Measurements from ENCODE around the gene ADAM22.
A peak's percentile ranks its signal among the peaks of the same experiment; 100 is the strongest.

The ADAM22 gene

DNA sequence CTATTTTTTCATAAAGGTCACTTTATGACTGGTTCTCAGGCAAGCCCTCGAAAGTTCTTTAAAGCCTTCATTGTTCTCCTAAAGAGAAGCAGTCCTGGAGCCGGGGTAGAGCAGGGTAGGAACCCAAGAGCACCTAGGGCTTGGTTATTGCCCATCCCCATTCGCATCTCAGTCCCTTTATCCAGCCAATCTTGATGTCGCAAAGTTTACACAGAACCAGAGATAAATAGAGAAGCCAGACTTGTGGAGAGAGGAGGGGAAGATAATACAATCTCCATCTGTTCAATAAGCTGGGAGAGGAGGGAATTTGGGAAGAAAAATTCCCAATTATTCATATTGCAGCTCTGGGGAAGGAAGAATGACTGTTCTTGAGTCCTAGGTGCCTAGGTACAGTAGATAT lies 292.1 kb downstream of the ADAM22 start:
- in situ Hi-C loops (cut with HindIII; ENCODE audit: low pct_unique_long_range_greater_than_20kb, low sequenced_read_pairs) = no loop called here
- DNase-seq (ENCODE audit: low read depth in 1 of 2, low spot score in 1 of 2) = no peak
- TF ChIP-seq JUND (IDR thresholded peaks at IDR 0.05; ENCODE audit: low read depth) = no peak

DNA sequence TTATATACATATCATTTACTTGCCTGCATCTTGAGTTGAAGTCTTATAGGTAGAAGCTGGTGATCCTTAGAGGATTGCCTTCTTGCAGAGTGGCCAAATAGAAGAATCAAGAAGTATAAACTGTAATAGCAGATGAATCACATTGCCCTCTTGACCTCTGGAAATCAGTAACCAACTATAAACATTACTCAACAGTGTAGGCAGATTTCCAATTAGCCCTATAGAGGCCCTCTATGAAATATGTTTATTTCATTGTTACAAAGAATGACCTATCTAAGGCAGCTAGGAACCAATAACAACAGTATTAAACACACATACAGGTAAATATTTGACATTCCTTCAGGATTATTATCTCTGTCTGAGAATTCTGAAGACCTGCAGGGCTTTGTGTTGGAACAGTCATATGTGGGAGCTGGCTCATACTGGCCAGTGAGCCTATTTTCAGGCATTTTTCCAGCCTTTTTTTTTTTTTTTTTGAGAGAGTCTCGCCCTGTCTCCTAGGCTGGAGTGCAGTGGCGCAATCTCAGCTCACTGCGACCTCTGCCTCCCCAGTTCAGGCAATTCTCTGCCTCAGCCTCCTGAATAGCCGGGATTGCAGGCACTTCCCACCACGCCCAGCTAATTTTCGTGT lies 292.9 kb downstream of the ADAM22 start:
- peak; percentile 13 to 91 for DNase-seq (ENCODE audit: low read depth in 1 of 2, low spot score in 1 of 2)
- in situ Hi-C loops (cut with HindIII; ENCODE audit: low pct_unique_long_range_greater_than_20kb, low sequenced_read_pairs) = no loop called here
- TF ChIP-seq JUND (IDR thresholded peaks at IDR 0.05; ENCODE audit: low read depth) = peak; percentile 82

DNA sequence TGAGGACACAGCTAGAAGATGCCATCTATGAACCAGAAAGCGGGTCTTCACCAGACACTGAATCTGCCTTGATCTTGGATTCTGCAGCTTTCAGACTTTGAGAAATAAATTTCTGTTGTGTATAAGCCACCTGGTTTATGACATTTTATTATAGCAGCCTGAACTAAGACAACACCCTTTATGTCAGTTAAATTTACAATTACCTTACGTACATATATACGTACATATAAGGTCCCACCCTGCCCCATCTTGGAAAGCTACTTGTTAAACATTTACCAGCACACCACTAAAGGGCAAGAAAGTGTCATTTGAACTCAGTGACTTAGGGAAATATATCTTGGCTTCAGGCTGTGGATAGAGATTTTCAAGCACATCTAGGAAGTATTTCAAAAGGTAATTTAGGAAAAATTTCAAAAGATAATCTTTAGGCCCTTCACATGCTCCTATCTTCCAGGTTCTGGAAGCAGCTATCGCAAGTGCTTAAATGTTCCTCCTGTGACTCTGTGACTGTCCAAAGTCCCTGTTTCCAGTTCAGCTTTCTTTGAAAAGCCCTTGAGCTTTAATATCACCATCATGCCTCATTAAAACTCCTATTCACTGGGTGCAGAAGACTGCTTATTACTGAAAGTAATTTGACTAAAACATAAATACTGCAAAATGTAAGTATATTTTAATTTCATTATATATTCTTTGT lies 295.4 kb downstream of the ADAM22 start:
- in situ Hi-C loops (cut with HindIII; ENCODE audit: low pct_unique_long_range_greater_than_20kb, low sequenced_read_pairs) = no loop called here
- TF ChIP-seq JUND (IDR thresholded peaks at IDR 0.05; ENCODE audit: low read depth) = no peak
- DNase-seq (ENCODE audit: low read depth in 1 of 2, low spot score in 1 of 2) = no peak

DNA sequence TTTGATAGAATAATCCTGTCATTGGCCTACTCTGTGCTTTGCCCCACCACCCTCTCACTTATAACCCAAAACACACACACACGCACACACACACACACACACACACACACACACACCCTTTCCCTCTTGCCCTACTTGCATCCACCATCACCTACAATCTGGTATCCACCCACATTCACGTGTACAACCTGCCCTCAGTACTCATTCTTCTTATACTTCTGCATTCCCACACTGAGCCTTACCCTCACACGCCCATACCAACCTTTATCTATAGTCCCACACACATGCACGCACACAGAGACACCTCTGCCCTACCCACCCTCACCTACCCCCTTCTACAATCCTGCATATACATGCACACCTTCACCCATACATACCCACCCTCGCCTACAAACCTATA lies 296.6 kb downstream of the ADAM22 start:
- no peak for DNase-seq (ENCODE audit: low read depth in 1 of 2, low spot score in 1 of 2)
- TF ChIP-seq JUND (IDR thresholded peaks at IDR 0.05; ENCODE audit: low read depth) = no peak
- in situ Hi-C loops (cut with HindIII; ENCODE audit: low pct_unique_long_range_greater_than_20kb, low sequenced_read_pairs) = no loop called here

DNA sequence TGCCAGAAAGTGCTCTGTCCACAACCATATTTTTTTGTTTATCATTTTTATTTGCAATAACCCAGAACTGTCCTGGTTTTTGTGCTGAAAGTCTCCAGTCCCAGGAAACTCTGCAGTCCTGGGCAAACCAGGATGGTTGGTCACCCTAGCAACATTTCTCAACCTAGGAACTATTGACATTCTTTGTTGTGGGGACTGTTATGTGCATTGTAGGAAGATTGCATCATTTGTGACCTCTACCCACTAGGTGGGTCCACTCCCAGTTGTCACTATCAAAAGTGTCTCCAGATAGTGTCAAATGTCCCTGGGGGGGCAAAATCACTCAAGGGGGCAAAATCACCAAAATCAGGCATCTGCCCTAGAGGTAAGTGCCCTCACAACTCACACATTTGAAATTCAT lies 299.8 kb downstream of the ADAM22 start:
- no peak for DNase-seq (ENCODE audit: low read depth in 1 of 2, low spot score in 1 of 2)
- in situ Hi-C loops (cut with HindIII; ENCODE audit: low pct_unique_long_range_greater_than_20kb, low sequenced_read_pairs) = no loop called here
- no peak for TF ChIP-seq JUND (IDR thresholded peaks at IDR 0.05; ENCODE audit: low read depth)

DNA sequence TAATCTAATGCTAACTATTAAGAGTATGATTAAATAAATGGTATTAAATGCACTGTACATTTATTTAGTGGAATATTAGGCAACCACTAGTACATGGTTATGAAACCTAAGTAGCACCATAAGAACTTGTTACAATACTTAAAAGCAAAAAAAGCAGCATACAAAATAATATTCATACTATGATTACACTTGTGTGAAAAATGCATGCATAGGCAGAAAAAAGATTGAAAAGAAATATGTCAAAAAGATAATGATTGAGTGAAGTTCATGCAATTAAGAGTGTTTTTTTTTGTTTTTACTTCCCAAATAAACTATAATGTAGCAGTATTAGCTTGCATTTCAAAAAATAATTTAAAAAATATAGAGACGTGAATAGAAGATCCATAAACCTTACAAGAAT lies 305.8 kb downstream of the ADAM22 start:
- in situ Hi-C loops (cut with HindIII; ENCODE audit: low pct_unique_long_range_greater_than_20kb, low sequenced_read_pairs) = no loop called here

DNA sequence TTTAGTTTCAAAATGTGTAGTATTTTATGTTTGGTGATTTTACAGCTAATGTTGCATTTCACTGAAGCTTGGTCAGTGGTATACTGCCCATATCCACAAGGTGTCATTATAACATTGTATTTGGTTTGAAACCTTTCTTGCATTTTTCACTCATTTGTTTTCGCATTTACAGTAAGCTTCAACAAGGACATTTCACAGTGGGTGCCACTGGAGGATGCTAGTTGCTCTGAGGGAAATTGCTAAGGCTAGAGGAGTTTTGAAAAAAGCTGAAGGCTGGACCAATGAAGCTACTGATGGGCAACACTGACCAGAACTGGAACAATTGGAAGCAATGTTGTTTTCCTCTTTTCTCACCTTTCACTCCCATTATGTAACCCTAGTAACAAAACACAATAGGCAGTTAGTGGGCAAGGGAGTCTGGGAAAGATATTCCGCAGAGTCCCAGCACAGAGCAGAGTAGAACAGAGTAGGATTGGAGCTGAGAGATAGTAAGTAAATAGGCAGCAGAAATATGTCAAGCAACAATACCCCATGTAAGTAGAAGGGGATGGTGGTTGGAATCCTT lies 309.4 kb downstream of the ADAM22 start:
- in situ Hi-C loops (cut with HindIII; ENCODE audit: low pct_unique_long_range_greater_than_20kb, low sequenced_read_pairs) = no loop called here
- TF ChIP-seq JUND (IDR thresholded peaks at IDR 0.05; ENCODE audit: low read depth) = no peak
- DNase-seq (ENCODE audit: low read depth in 1 of 2, low spot score in 1 of 2) = peak; percentile 40 to 84

More for the DNA sequence above, 305.8 kb downstream of the ADAM22 start:
- no peak for DNase-seq (ENCODE audit: low read depth in 1 of 2, low spot score in 1 of 2)
- TF ChIP-seq JUND (IDR thresholded peaks at IDR 0.05; ENCODE audit: low read depth) = no peak

DNA sequence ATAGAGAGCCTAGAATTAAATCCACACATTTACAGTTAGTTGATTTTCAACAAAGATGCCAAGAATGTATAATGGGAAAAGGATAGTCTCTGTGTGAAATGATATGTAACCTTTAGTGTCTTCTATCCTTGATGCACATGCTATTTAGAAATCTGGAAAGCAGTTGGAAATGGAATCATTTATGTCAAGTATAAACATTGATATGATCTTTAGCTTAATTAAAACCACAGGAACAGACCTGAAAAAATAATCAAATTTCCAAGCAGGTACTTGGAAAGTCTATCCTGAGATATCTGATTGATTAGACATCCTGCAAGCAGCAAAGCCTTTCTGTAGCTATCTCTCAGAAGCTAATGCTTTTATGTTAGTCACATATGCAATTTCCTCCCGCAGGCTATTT lies 310.2 kb downstream of the ADAM22 start:
- TF ChIP-seq JUND (IDR thresholded peaks at IDR 0.05; ENCODE audit: low read depth) = no peak
- no peak for DNase-seq (ENCODE audit: low read depth in 1 of 2, low spot score in 1 of 2)
- in situ Hi-C loops (cut with HindIII; ENCODE audit: low pct_unique_long_range_greater_than_20kb, low sequenced_read_pairs) = no loop called here
